Karpas-422 (cell line): Measurements from ENCODE around the gene PGAM5. TPM values are rescaled to one million over a fixed set of nuclear protein-coding genes. Genes with fewer than 3 reads are reported as not detected.
"Not testable (repeated sequence)": the region's sequence is repeated elsewhere in the genome, so short reads cannot be mapped to it uniquely, and the experiment has no call there.

Experiments
- DNase-seq: peaks from one replicate; pipeline ENCODE4 v3.0.0-alpha.2; 2015
- H2AFZ ChIP-seq: fragments of 200-600 bp; sonication (generic); 2 replicates; pipeline ENCODE4 v1.6.1; 2014; ENCODE audit warnings: antibody characterized with exemption, low read length, mixed read lengths
- H3K27ac ChIP-seq: fragments of 200-600 bp; sonication (generic); 2 replicates; pipeline ENCODE4 v1.5.1; 2014; ENCODE audit warnings: mild to moderate bottlenecking, low read length, moderate library complexity
- H3K27me3 ChIP-seq: fragments of 200-600 bp; sonication (generic); 2 replicates; pipeline ENCODE4 v1.6.1; 2014; ENCODE audit warnings: low read length, mixed read lengths
- H3K36me3 ChIP-seq: fragments of 200-600 bp; sonication (generic); 2 replicates; pipeline ENCODE4 v1.6.1; 2014; ENCODE audit warnings: low read length, mixed read lengths; ENCODE audit not compliant: insufficient read depth
- H3K4me1 ChIP-seq: fragments of 200-600 bp; sonication (generic); 2 replicates; pipeline ENCODE4 v1.6.1; 2014; ENCODE audit warnings: mild to moderate bottlenecking, low read length, mixed read lengths
- H3K4me2 ChIP-seq: fragments of 200-600 bp; sonication (generic); 2 replicates; pipeline ENCODE4 v1.6.1; 2014; ENCODE audit warnings: low read length, low read depth, mild to moderate bottlenecking; ENCODE audit not compliant: poor library complexity, severe bottlenecking
- H3K4me3 ChIP-seq: fragments of 200-600 bp; sonication (generic); 2 replicates; pipeline ENCODE4 v1.5.1; 2014; ENCODE audit warnings: mild to moderate bottlenecking, antibody characterized with exemption, low read length, mixed read lengths
- H3K79me2 ChIP-seq: fragments of 200-600 bp; sonication (generic); 2 replicates; pipeline ENCODE4 v1.6.1; 2014; ENCODE audit warnings: mild to moderate bottlenecking, low read length, mixed read lengths
- H3K9ac ChIP-seq: fragments of 200-600 bp; sonication (generic); 2 replicates; pipeline ENCODE4 v1.6.0; 2014; ENCODE audit warnings: low read length
- H3K9me2 ChIP-seq: fragments of 200-600 bp; sonication (generic), shearing (Covaris generic); replicated peaks from 2 replicates; pipeline ENCODE4 v1.6.0; 2014; ENCODE audit warnings: mild to moderate bottlenecking, low read length, moderate library complexity; ENCODE audit not compliant: insufficient read depth
- H3K9me3 ChIP-seq: fragments of 300-700, 200-600 bp; sonication (generic); 2 replicates; pipeline ENCODE4 v1.6.1; 2014; ENCODE audit warnings: low read length, mixed read lengths
- H4K20me1 ChIP-seq: fragments of 200-600 bp; sonication (generic); 2 replicates; pipeline ENCODE4 v1.6.1; 2014; ENCODE audit warnings: mild to moderate bottlenecking, antibody characterized with exemption, low read length, low read depth; ENCODE audit not compliant: insufficient read depth
- total RNA-seq: library from RNA; depleted of rRNA; stranded (reverse); fragments of >200 nt; shearing (Covaris generic); gene quantifications from 2 replicates; pipeline ENCODE4 v1.2.3, GENCODE V29; 2014; ENCODE audit warnings: low replicate concordance

The PGAM5 gene
- total RNA-seq, 1 experiment from 2014 or later, result 42.5 TPM

- Histone ChIP-seq H3K9ac (no peak overlapping the region), H2AFZ (no peak overlapping the region), H3K4me1 (no peaks in the 10 kb centered on the region), H3K4me2 (no peak overlapping the region), H3K4me3 (no peak overlapping the region), H3K27me3 (no peaks in the 10 kb centered on the region), H3K9me3 (no peaks in the 10 kb centered on the region), H3K27ac (no peak overlapping the region), H4K20me1 (peaks cover 23% of the 10 kb centered on the region), H3K36me3 (peaks cover 29% of the 10 kb centered on the region), H3K79me2 (peaks cover 39% of the 10 kb centered on the region), H3K9me2 (no peaks in the 10 kb centered on the region)
- DNase-seq, result no peak
These were observed 33.1 kb upstream of the PGAM5 start for GRCh38 chr12:132677492-132677891.

- Histone ChIP-seq H3K27me3 (no peaks in the 10 kb centered on the region), H3K9ac (peak overlapping the region; percentile 82; the same call in 1 of the 2 replicates), H3K4me3 (peak overlapping the region; percentile 86), H2AFZ (no peak overlapping the region), H3K9me2 (no peaks in the 10 kb centered on the region), H4K20me1 (peaks cover 23% of the 10 kb centered on the region), H3K79me2 (peaks cover 74% of the 10 kb centered on the region), H3K4me1 (peaks cover 21% of the 10 kb centered on the region), H3K9me3 (no peaks in the 10 kb centered on the region), H3K27ac (no peak overlapping the region), H3K4me2 (peak overlapping the region; percentile 75), H3K36me3 (peaks cover 10% of the 10 kb centered on the region; the same call in 1 of the 2 replicates)
- no peak for DNase-seq
These were observed 25.2 kb upstream of the PGAM5 start for GRCh38 chr12:132685400-132685799.

- peaks cover 11% of the 10 kb centered on the region for H4K20me1 ChIP-seq
- H3K36me3 ChIP-seq, result peaks cover 16% of the 10 kb centered on the region
- no peaks in the 10 kb centered on the region for H3K27me3 ChIP-seq
- H3K9ac ChIP-seq, result peak overlapping the region; percentile 82
- peak overlapping the region; percentile 53 for H3K27ac ChIP-seq
- no peak overlapping the region for H2AFZ ChIP-seq
- peaks cover 21% of the 10 kb centered on the region for H3K4me1 ChIP-seq
- peak; percentile 71 for DNase-seq
- no peaks in the 10 kb centered on the region for H3K9me3 ChIP-seq
- peaks cover 61% of the 10 kb centered on the region for H3K79me2 ChIP-seq
- H3K4me2 ChIP-seq, result peak overlapping the region; percentile 75
- peak overlapping the region; percentile 86 for H3K4me3 ChIP-seq
- no peaks in the 10 kb centered on the region for H3K9me2 ChIP-seq
These were observed 23.8 kb upstream of the PGAM5 start for GRCh38 chr12:132686825-132687210.

- H3K9ac ChIP-seq, result peak within 1 kb of the TSS; percentile 87
- H3K27ac ChIP-seq, result peak within 1 kb of the TSS; percentile 53
- no peaks in the 10 kb centered on the region for H3K9me2 ChIP-seq
- peaks cover 11% of the 10 kb centered on the region for H4K20me1 ChIP-seq
- H3K79me2 ChIP-seq, result peaks cover 57% of the 10 kb centered on the region
- H3K27me3 ChIP-seq, result no peaks in the 10 kb centered on the region
- peak; percentile 98 for DNase-seq
- H3K4me1 ChIP-seq, result peaks cover 21% of the 10 kb centered on the region
- H2AFZ ChIP-seq, result no peak within 1 kb of the TSS
- peak within 1 kb of the TSS; percentile 75 for H3K4me2 ChIP-seq
- H3K9me3 ChIP-seq, result no peaks in the 10 kb centered on the region
- peak within 1 kb of the TSS; percentile 86 for H3K4me3 ChIP-seq
- H3K36me3 ChIP-seq, result peaks cover 17% of the 10 kb centered on the region
These were observed 23.2 kb upstream of the PGAM5 start, which contains the start of the genes POLE and PXMP2 for GRCh38 chr12:132687211-132688164. TSS of gene POLE (minus strand) at chr12:132687342. CDS start at chr12:132687315, 27 bp downstream. TSS of gene PXMP2 (plus strand) at chr12:132687587. CDS start at chr12:132687671, 84 bp downstream.

GRCh38 chr12:132689227-132689626 lies 21.4 kb upstream of the PGAM5 start:
- Histone ChIP-seq H3K9me3 (no peaks in the 10 kb centered on the region), H3K27me3 (no peaks in the 10 kb centered on the region), H2AFZ (no peak overlapping the region), H3K9me2 (no peaks in the 10 kb centered on the region), H3K27ac (no peak overlapping the region), H4K20me1 (peaks cover 11% of the 10 kb centered on the region), H3K4me1 (peaks cover 21% of the 10 kb centered on the region), H3K4me3 (peak overlapping the region; percentile 48), H3K36me3 (peaks cover 17% of the 10 kb centered on the region), H3K79me2 (peaks cover 43% of the 10 kb centered on the region), H3K4me2 (peak overlapping the region; percentile 60), H3K9ac (peak overlapping the region; percentile 41; the same call in 1 of the 2 replicates)
- no peak for DNase-seq

- no peak overlapping the region for H3K9ac ChIP-seq
- H3K4me2 ChIP-seq, result no peak overlapping the region
- H3K36me3 ChIP-seq, result peaks cover 19% of the 10 kb centered on the region
- DNase-seq, result no peak
- H3K9me2 ChIP-seq, result no peaks in the 10 kb centered on the region
- H3K4me1 ChIP-seq, result peaks cover 20% of the 10 kb centered on the region
- no peak overlapping the region for H3K4me3 ChIP-seq
- H3K27me3 ChIP-seq, result no peaks in the 10 kb centered on the region
- peaks cover 44% of the 10 kb centered on the region for H3K79me2 ChIP-seq
- no peak overlapping the region for H3K27ac ChIP-seq
- H2AFZ ChIP-seq, result no peak overlapping the region
- H3K9me3 ChIP-seq, result no peaks in the 10 kb centered on the region
- H4K20me1 ChIP-seq, result peaks cover 11% of the 10 kb centered on the region
These were observed 20.5 kb upstream of the PGAM5 start for GRCh38 chr12:132690112-132690511.

GRCh38 chr12:132692030-132692429 lies 18.6 kb upstream of the PGAM5 start:
- H3K36me3 ChIP-seq, result peaks cover 22% of the 10 kb centered on the region

GRCh38 chr12:132694888-132695287 lies 15.8 kb upstream of the PGAM5 start:
- Histone ChIP-seq H3K79me2 (peaks cover 26% of the 10 kb centered on the region), H3K36me3 (peaks cover 32% of the 10 kb centered on the region)
- H3K27me3 ChIP-seq, H4K20me1 ChIP-seq, H3K4me3 ChIP-seq, H3K9ac ChIP-seq, H3K27ac ChIP-seq, H3K4me2 ChIP-seq, H3K9me2 ChIP-seq, H3K4me1 ChIP-seq, DNase-seq, H3K9me3 ChIP-seq, H2AFZ ChIP-seq: not testable (repeated sequence)

More at GRCh38 chr12:132692030-132692429, 18.6 kb upstream of the PGAM5 start:
- not testable (repeated sequence) for H3K4me2 ChIP-seq, DNase-seq, H3K9me3 ChIP-seq, H3K9ac ChIP-seq, H3K27ac ChIP-seq, H3K27me3 ChIP-seq, H4K20me1 ChIP-seq, H3K9me2 ChIP-seq, H3K4me3 ChIP-seq, H2AFZ ChIP-seq, H3K4me1 ChIP-seq
- H3K79me2 ChIP-seq, result peaks cover 29% of the 10 kb centered on the region
